OCI-LY1 (cell line): ENCODE results near the gene BASP1.
A peak's percentile ranks its signal among the peaks of the same experiment; 100 is the strongest.

ENCODE experiments used
- EZH2 ChIP-seq: fragments of 200-600 bp; sonication (generic), shearing (Covaris generic); IDR thresholded peaks from 2 replicates; pipeline ENCODE4 v1.8.0; 2017; ENCODE audit warnings: borderline replicate concordance, mixed run types, mild to moderate bottlenecking, antibody characterized with exemption, low read length, moderate library complexity, mixed read lengths
- TF ChIP-seq, protein P1 (sequence below): fragments of 200-600 bp; sonication (generic), shearing (Covaris generic); IDR thresholded peaks from 2 replicates; pipeline ENCODE4 v1.5.1; 2017; ENCODE audit warnings: mild to moderate bottlenecking, antibody characterized with exemption, low read length, moderate library complexity, mixed read lengths

DNA sequence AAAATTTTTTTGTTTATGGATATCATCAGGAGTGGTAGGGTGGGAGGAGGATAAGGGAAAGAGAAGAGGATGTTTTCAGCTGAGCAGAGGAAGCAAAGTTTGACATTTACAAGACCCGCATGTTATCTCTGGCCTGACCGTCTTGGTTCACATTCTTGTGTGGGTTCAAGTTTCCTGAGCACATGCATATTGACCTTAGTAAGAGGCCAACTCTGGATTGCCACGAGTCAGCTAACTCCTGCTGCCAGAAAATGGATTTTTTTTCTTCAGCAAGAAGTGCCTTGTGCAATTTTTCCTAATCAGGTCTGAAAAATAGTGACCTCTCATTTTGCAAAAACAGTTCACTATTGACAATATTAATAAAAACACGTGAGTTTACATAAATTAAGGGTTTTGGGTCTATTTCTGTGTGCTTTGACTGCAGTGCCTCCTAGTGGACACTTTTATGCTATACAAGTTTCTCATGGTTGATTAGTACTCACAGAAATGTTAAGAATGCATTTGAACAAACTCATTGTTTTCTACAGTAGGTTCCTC is 27.1 kb upstream of the BASP1 start:
- TF ChIP-seq, protein P1, sequence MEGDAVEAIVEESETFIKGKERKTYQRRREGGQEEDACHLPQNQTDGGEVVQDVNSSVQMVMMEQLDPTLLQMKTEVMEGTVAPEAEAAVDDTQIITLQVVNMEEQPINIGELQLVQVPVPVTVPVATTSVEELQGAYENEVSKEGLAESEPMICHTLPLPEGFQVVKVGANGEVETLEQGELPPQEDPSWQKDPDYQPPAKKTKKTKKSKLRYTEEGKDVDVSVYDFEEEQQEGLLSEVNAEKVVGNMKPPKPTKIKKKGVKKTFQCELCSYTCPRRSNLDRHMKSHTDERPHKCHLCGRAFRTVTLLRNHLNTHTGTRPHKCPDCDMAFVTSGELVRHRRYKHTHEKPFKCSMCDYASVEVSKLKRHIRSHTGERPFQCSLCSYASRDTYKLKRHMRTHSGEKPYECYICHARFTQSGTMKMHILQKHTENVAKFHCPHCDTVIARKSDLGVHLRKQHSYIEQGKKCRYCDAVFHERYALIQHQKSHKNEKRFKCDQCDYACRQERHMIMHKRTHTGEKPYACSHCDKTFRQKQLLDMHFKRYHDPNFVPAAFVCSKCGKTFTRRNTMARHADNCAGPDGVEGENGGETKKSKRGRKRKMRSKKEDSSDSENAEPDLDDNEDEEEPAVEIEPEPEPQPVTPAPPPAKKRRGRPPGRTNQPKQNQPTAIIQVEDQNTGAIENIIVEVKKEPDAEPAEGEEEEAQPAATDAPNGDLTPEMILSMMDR: peak; percentile 90
- TF ChIP-seq EZH2: no peak
